Measurements from ENCODE around the gene PRM3.

The PRM3 gene

GRCh38 chr16:11249233-11250061 is 24.0 kb downstream of the PRM3 start:
- TF ChIP-seq EP300 (IDR thresholded peaks at IDR 0.05; ENCODE audit: borderline replicate concordance) = no peak
- no peak for TF ChIP-seq USF1 (IDR thresholded peaks at IDR 0.05)
- no peak for TF ChIP-seq YY1 (IDR thresholded peaks at IDR 0.05; ENCODE audit: low read depth)
- no peak for TF ChIP-seq REST (IDR thresholded peaks at IDR 0.05; ENCODE audit: low read depth)
- no peak for TF ChIP-seq EGR1 (IDR thresholded peaks at IDR 0.05)
- TF ChIP-seq CREB1 (IDR thresholded peaks at IDR 0.05; ENCODE audit: low read depth) = no peak
- no peak for TF ChIP-seq TEAD4 (IDR thresholded peaks at IDR 0.05)
- no peak for TF ChIP-seq TAF1 (IDR thresholded peaks at IDR 0.05; ENCODE audit: low read depth)
- TF ChIP-seq MAX (IDR thresholded peaks at IDR 0.05) = no peak
- no peak for TF ChIP-seq TCF12 (IDR thresholded peaks at IDR 0.05; ENCODE audit: low read depth)
- no peak for TF ChIP-seq FOXM1 (IDR thresholded peaks at IDR 0.05; ENCODE audit: borderline replicate concordance, low read depth)
- no peak for TF ChIP-seq NFIC (IDR thresholded peaks at IDR 0.05)
- TF ChIP-seq ZBTB7A (IDR thresholded peaks at IDR 0.05; ENCODE audit: low read depth) = no peak

- TF ChIP-seq MAX (IDR thresholded peaks at IDR 0.05) (no peak), ZBTB7A (IDR thresholded peaks at IDR 0.05; ENCODE audit: low read depth) (no peak), TEAD4 (IDR thresholded peaks at IDR 0.05) (no peak), EGR1 (IDR thresholded peaks at IDR 0.05) (no peak), REST (IDR thresholded peaks at IDR 0.05; ENCODE audit: low read depth) (no peak), YY1 (IDR thresholded peaks at IDR 0.05; ENCODE audit: low read depth) (no peak), RAD21 (IDR thresholded peaks at IDR 0.05; ENCODE audit: low read depth) (no peak), EP300 (IDR thresholded peaks at IDR 0.05; ENCODE audit: borderline replicate concordance) (no peak), FOXM1 (IDR thresholded peaks at IDR 0.05; ENCODE audit: borderline replicate concordance, low read depth) (no peak), CREB1 (IDR thresholded peaks at IDR 0.05; ENCODE audit: low read depth) (no peak), NFIC (IDR thresholded peaks at IDR 0.05) (no peak), TAF1 (IDR thresholded peaks at IDR 0.05; ENCODE audit: low read depth) (no peak), TCF12 (IDR thresholded peaks at IDR 0.05; ENCODE audit: low read depth) (no peak), CEBPB (IDR thresholded peaks at IDR 0.05) (no peak), USF1 (IDR thresholded peaks at IDR 0.05) (no peak)
These were observed 25.3 kb downstream of the PRM3 start for GRCh38 chr16:11248133-11248532.

- TF ChIP-seq ZBTB7A (IDR thresholded peaks at IDR 0.05; ENCODE audit: low read depth) (no peak), FOXM1 (IDR thresholded peaks at IDR 0.05; ENCODE audit: borderline replicate concordance, low read depth) (no peak), RAD21 (IDR thresholded peaks at IDR 0.05; ENCODE audit: low read depth) (no peak), EP300 (IDR thresholded peaks at IDR 0.05; ENCODE audit: borderline replicate concordance) (no peak), NFIC (IDR thresholded peaks at IDR 0.05) (no peak), CEBPB (IDR thresholded peaks at IDR 0.05) (no peak), REST (IDR thresholded peaks at IDR 0.05; ENCODE audit: low read depth) (no peak), USF1 (IDR thresholded peaks at IDR 0.05) (no peak), YY1 (IDR thresholded peaks at IDR 0.05; ENCODE audit: low read depth) (no peak), TEAD4 (IDR thresholded peaks at IDR 0.05) (no peak), EGR1 (IDR thresholded peaks at IDR 0.05) (no peak)
These were observed 27.4 kb downstream of the PRM3 start for GRCh38 chr16:11245988-11246387.

All from Ishikawa (cell line).